Mucosa of rectum (tissue), 2 donors: ENCODE data around the gene SKAP1.
A peak's percentile ranks its signal among the peaks of the same experiment; 100 is the strongest.
"Not testable (repeated sequence)": the region's sequence is repeated elsewhere in the genome, so short reads cannot be mapped to it uniquely, and the experiment has no call there.

Experiments
- H3K27ac ChIP-seq, 2 donors: one replicate each; pipeline ENCODE4 v1.7.0; 2013; ENCODE audit warnings: inconsistent platforms in 2 of 2, low read depth in 2 of 2, low read length in 2 of 2
- H3K27me3 ChIP-seq, 2 donors: one replicate each; pipeline ENCODE4 v1.7.0; 2013; ENCODE audit warnings: low read length in 2 of 2; ENCODE audit not compliant: control insufficient read depth in 2 of 2, insufficient read depth in 2 of 2
- H3K36me3 ChIP-seq, 2 donors: one replicate each; pipeline ENCODE4 v1.7.0; 2013; ENCODE audit warnings: low read length in 2 of 2; ENCODE audit not compliant: control insufficient read depth in 2 of 2, insufficient read depth in 2 of 2
- H3K4me1 ChIP-seq, 2 donors: one replicate each; pipeline ENCODE4 v1.7.0; 2013; ENCODE audit warnings: low read length in 2 of 2, mild to moderate bottlenecking in 1 of 2; ENCODE audit not compliant: control insufficient read depth in 2 of 2, insufficient read depth in 2 of 2
- H3K4me3 ChIP-seq, 2 donors: one replicate each; pipeline ENCODE4 v1.7.0; 2013; ENCODE audit warnings: low read length in 2 of 2
- H3K9ac ChIP-seq, 2 donors: one replicate each; pipeline ENCODE4 v1.7.0; 2013; ENCODE audit warnings: low read length in 2 of 2, low read depth in 1 of 2, mild to moderate bottlenecking in 1 of 2
- H3K9me3 ChIP-seq, 2 donors: one replicate each; pipeline ENCODE4 v1.7.0; 2013; ENCODE audit warnings: low read length in 2 of 2; ENCODE audit not compliant: control insufficient read depth in 2 of 2
- donor health status: healthy.
- donor health status: Normal muscosa, but diverticular disease.

Gene SKAP1

GRCh38 chr17:48294806-48295361 lies 135.1 kb downstream of the SKAP1 start:
- H3K36me3 ChIP-seq = no peaks in the 10 kb centered on the region
- no peak overlapping the region for H3K9ac ChIP-seq
- H3K4me3 ChIP-seq = peak overlapping the region in 1 of 2 donors; percentile 42
- H3K27ac ChIP-seq = peak overlapping the region; percentile 19 to 20
- no peaks in the 10 kb centered on the region for H3K27me3 ChIP-seq
- H3K4me1 ChIP-seq = peaks cover 0 to 2% of the 10 kb centered on the region in 2 donors
- H3K9me3 ChIP-seq = no peaks in the 10 kb centered on the region

- H3K27me3 ChIP-seq = no peaks in the 10 kb centered on the region
- peaks cover 0 to 2% of the 10 kb centered on the region in 2 donors for H3K4me1 ChIP-seq
- no peak overlapping the region for H3K27ac ChIP-seq
- no peak overlapping the region for H3K4me3 ChIP-seq
- no peaks in the 10 kb centered on the region for H3K9me3 ChIP-seq
- no peaks in the 10 kb centered on the region for H3K36me3 ChIP-seq
- H3K9ac ChIP-seq = no peak overlapping the region
Measured at GRCh38 chr17:48294020-48294805, 135.8 kb downstream of the SKAP1 start.

- Histone ChIP-seq H3K9me3 (no peaks in the 10 kb centered on the region), H3K9ac (no peak overlapping the region), H3K27ac (no peak overlapping the region), H3K36me3 (no peaks in the 10 kb centered on the region), H3K4me3 (no peak overlapping the region), H3K27me3 (no peaks in the 10 kb centered on the region), H3K4me1 (peaks cover 0 to 2% of the 10 kb centered on the region in 2 donors)
Measured at GRCh38 chr17:48293319-48294019, 136.5 kb downstream of the SKAP1 start.

- Histone ChIP-seq H3K4me1 (no peaks in the 10 kb centered on the region), H3K9ac (no peak overlapping the region), H3K4me3 (no peak overlapping the region), H3K9me3 (no peaks in the 10 kb centered on the region), H3K27ac (no peak overlapping the region), H3K36me3 (no peaks in the 10 kb centered on the region), H3K27me3 (no peaks in the 10 kb centered on the region)
Measured at GRCh38 chr17:48290378-48290777, 139.6 kb downstream of the SKAP1 start.

- H3K9ac ChIP-seq, H3K9me3 ChIP-seq, H3K27ac ChIP-seq, H3K4me3 ChIP-seq, H3K4me1 ChIP-seq, H3K36me3 ChIP-seq, H3K27me3 ChIP-seq: not testable (repeated sequence)
Measured at GRCh38 chr17:48286917-48287316, 143.1 kb downstream of the SKAP1 start.

GRCh38 chr17:48285614-48286013 lies 144.4 kb downstream of the SKAP1 start:
- no peaks in the 10 kb centered on the region for H3K27me3 ChIP-seq
- H3K9ac ChIP-seq = no peak overlapping the region
- H3K4me1 ChIP-seq = no peaks in the 10 kb centered on the region
- no peak overlapping the region for H3K4me3 ChIP-seq
- H3K36me3 ChIP-seq = no peaks in the 10 kb centered on the region
- H3K27ac ChIP-seq = no peak overlapping the region
- no peaks in the 10 kb centered on the region for H3K9me3 ChIP-seq

GRCh38 chr17:48283907-48284306 lies 146.1 kb downstream of the SKAP1 start:
- no peaks in the 10 kb centered on the region for H3K27me3 ChIP-seq
- no peaks in the 10 kb centered on the region for H3K9me3 ChIP-seq
- H3K36me3 ChIP-seq = no peaks in the 10 kb centered on the region
- peaks cover 6 to 10% of the 10 kb centered on the region in 2 donors for H3K4me1 ChIP-seq
- H3K27ac ChIP-seq = no peak overlapping the region
- no peak overlapping the region for H3K4me3 ChIP-seq
- no peak overlapping the region for H3K9ac ChIP-seq

GRCh38 chr17:48283411-48283810 lies 146.6 kb downstream of the SKAP1 start:
- Histone ChIP-seq H3K27ac (no peak overlapping the region), H3K4me3 (no peak overlapping the region), H3K27me3 (no peaks in the 10 kb centered on the region), H3K36me3 (no peaks in the 10 kb centered on the region), H3K9ac (no peak overlapping the region), H3K4me1 (peaks cover 6 to 10% of the 10 kb centered on the region in 2 donors), H3K9me3 (no peaks in the 10 kb centered on the region)

- no peaks in the 10 kb centered on the region for H3K36me3 ChIP-seq
- no peaks in the 10 kb centered on the region for H3K9me3 ChIP-seq
- no peaks in the 10 kb centered on the region for H3K27me3 ChIP-seq
- no peak overlapping the region for H3K27ac ChIP-seq
- H3K4me3 ChIP-seq = no peak overlapping the region
- H3K9ac ChIP-seq = no peak overlapping the region
- H3K4me1 ChIP-seq = peaks cover 6 to 10% of the 10 kb centered on the region in 2 donors
Measured at GRCh38 chr17:48282303-48282702, 147.7 kb downstream of the SKAP1 start.
